ENCODE results near the gene STXBP5. TPM values are rescaled to one million over a fixed set of nuclear protein-coding genes. Genes with fewer than 3 reads are reported as not detected.

Gene STXBP5
- total and polyA plus RNA-seq, 2 of the 13 experiments (the other 11 are each of a cell fraction or from before 2014, with no cell fraction given): 8.8 to 19.4 TPM

- no peak for TF ChIP-seq HMGXB3 (CRISPR knock-in tag; IDR thresholded peaks at IDR 0.05; ENCODE audit: borderline replicate concordance)
- no peak for TF ChIP-seq ZZZ3 (CRISPR knock-in tag; IDR thresholded peaks at IDR 0.05; ENCODE audit: borderline replicate concordance)
- 0 out of 2 replicates have a peak, but pooled peaks have one; percentile 34 for TF ChIP-seq HIC2 (CRISPR knock-in tag; IDR thresholded peaks at IDR 0.05; ENCODE audit: low read depth)
- peak; percentile 79 for TF ChIP-seq ARID4A (CRISPR knock-in tag; IDR thresholded peaks at IDR 0.05; ENCODE audit: borderline replicate concordance)
- no peak for TF ChIP-seq GTF2F1 (IDR thresholded peaks at IDR 0.05; ENCODE audit: low read length)
- TF ChIP-seq ZNF766 (CRISPR knock-in tag; IDR thresholded peaks at IDR 0.05; ENCODE audit: borderline replicate concordance): no peak
- peak; percentile 85; the same call in 1 of the 2 replicates for TF ChIP-seq ZNF572 (CRISPR knock-in tag; IDR thresholded peaks at IDR 0.05)
- TF ChIP-seq ZBTB14 (CRISPR knock-in tag; IDR thresholded peaks at IDR 0.05): no peak
- no peak for TF ChIP-seq ZNF713 (CRISPR knock-in tag; IDR thresholded peaks at IDR 0.05)
- no peak for TF ChIP-seq ISX (CRISPR knock-in tag; conservative IDR thresholded peaks at IDR 0.05)
- TF ChIP-seq TSC22D2 (CRISPR knock-in tag; IDR thresholded peaks at IDR 0.05; ENCODE audit: borderline replicate concordance): no peak
- TF ChIP-seq MAFF (IDR thresholded peaks at IDR 0.05; ENCODE audit: low read depth, low read length): no peak
- TF ChIP-seq USF2 (IDR thresholded peaks at IDR 0.05; ENCODE audit: low read depth, low read length): no peak
- no peak for TF ChIP-seq USF2 (CRISPR knock-in tag; IDR thresholded peaks at IDR 0.05; ENCODE audit: borderline replicate concordance)
Measured at GRCh38 chr6:147202516-147203310, 1.5 kb upstream of the STXBP5 start (continued).
